Erythroblast (primary cell): ENCODE data around the gene TMEM82.

Experiments used
- DNase-seq, 2 experiments: peaks; one replicate each; lab custom pipeline; 2025; lab: John Stamatoyannopoulos, UW
- GATA1 ChIP-seq: IDR thresholded peaks from 2 replicates; pipeline ENCODE4 v1.6.1; 2011; ENCODE audit warnings: low read depth, mild to moderate bottlenecking, control low read depth, low read length, moderate library complexity
- POLR2A ChIP-seq: IDR thresholded peaks from 2 replicates; pipeline ENCODE4 v1.6.1; 2011; ENCODE audit warnings: mild to moderate bottlenecking, low read length

The TMEM82 gene

DNA sequence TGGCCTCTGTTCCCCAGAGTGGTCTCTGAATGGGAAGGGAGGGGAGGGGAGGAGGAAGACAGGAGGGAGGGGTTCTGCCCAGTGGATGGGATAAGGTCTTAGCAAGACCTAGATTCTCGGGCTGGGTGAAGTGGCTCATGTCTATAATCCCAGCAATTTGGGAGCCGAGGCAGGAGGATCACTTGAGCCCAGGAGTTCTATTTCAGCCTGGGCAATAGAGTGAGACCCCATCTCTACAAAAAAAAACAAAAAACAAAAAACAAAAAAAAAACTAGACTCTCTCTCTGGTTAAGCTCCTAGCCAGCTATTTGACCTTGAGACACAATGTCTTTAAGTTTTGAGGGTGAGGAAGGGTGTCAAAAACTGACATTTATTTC lies 53.8 kb downstream of the TMEM82 start:
- DNase-seq = no peak
- TF ChIP-seq GATA1 = no peak
- no peak for TF ChIP-seq POLR2A
